EL (cell line): Measurements from ENCODE around the gene RAB14.

ENCODE experiments used
- DNase-seq: peaks from one replicate; pipeline ENCODE4 v3.0.0-alpha.2; 2016

RAB14 gene

GRCh38 chr9:121201738-121202533 is at the start of gene RAB14:
Gene RAB14, minus strand, starts transcription at chr9:121201869. Its CDS starts 8,457 bp downstream, at chr9:121193412.
- DNase-seq: peak; percentile 99

GRCh38 chr9:121249563-121249962 is 47.9 kb upstream of the RAB14 start:
- no peak for DNase-seq

GRCh38 chr9:121246821-121247561 is 45.3 kb upstream of the RAB14 start:
- DNase-seq: peak; percentile 89

GRCh38 chr9:121242959-121243346 is 41.3 kb upstream of the RAB14 start:
- no peak for DNase-seq

- DNase-seq: peak; percentile 59
Measured at GRCh38 chr9:121242219-121242958, 40.7 kb upstream of the RAB14 start.

GRCh38 chr9:121240472-121241135 is 38.9 kb upstream of the RAB14 start:
- DNase-seq: no peak

- DNase-seq: no peak
Measured at GRCh38 chr9:121239851-121240250, 38.2 kb upstream of the RAB14 start.

GRCh38 chr9:121239071-121239470 is 37.4 kb upstream of the RAB14 start:
- DNase-seq: peak; percentile 58

GRCh38 chr9:121237916-121238315 is 36.2 kb upstream of the RAB14 start:
- DNase-seq: no peak

- no peak for DNase-seq
Measured at GRCh38 chr9:121235512-121235911, 33.8 kb upstream of the RAB14 start.

GRCh38 chr9:121234832-121235161 is 33.1 kb upstream of the RAB14 start:
- DNase-seq: no peak

GRCh38 chr9:121233906-121234831 is 32.5 kb upstream of the RAB14 start:
- peak; percentile 83 for DNase-seq

- DNase-seq: peak; percentile 25
Measured at GRCh38 chr9:121232251-121232650, 30.6 kb upstream of the RAB14 start.

- DNase-seq: no peak
Measured at GRCh38 chr9:121230256-121230655, 28.6 kb upstream of the RAB14 start.

GRCh38 chr9:121227862-121228261 is 26.2 kb upstream of the RAB14 start:
- DNase-seq: no peak

- peak; percentile 56 for DNase-seq
Measured at GRCh38 chr9:121226175-121226574, 24.5 kb upstream of the RAB14 start.

- DNase-seq: no peak
Measured at GRCh38 chr9:121225240-121225639, 23.6 kb upstream of the RAB14 start.

GRCh38 chr9:121222524-121223171 is 21.0 kb upstream of the RAB14 start:
- DNase-seq: peak; percentile 62

GRCh38 chr9:121221664-121222055 is 20.0 kb upstream of the RAB14 start:
- no peak for DNase-seq

- no peak for DNase-seq
Measured at GRCh38 chr9:121220996-121221663, 19.5 kb upstream of the RAB14 start.

- DNase-seq: no peak
Measured at GRCh38 chr9:121219530-121219929, 17.9 kb upstream of the RAB14 start.
